Ovary (tissue), 3 donors: Measurements from ENCODE around the gene PTPRN2.

Experiments
- CTCF ChIP-seq, 3 donors: fragments of 450-650 bp in 2 of 3; fragments of 200-600 bp in 1 of 3; IDR thresholded peaks; one replicate each; pipeline versions ENCODE4 v1.5.1 to v1.8.0; 2016 to 2022; ENCODE audit warnings: antibody characterized with exemption in 3 of 3, mild to moderate bottlenecking in 1 of 3
- POLR2A ChIP-seq: fragments of 450-650 bp; IDR thresholded peaks from one replicate; pipeline ENCODE4 v1.6.1; 2017; ENCODE audit warnings: antibody characterized with exemption, mild to moderate bottlenecking, moderate library complexity
- donor health status: DM: no; HTN: no; CAD: no.

- TF ChIP-seq CTCF (IDR thresholded peaks at IDR 0.05): no peak
- no peak for TF ChIP-seq POLR2A
These were observed 473.4 kb downstream of the PTPRN2 start for GRCh38 chr7:158114056-158114850.
